Caco-2 (cell line): ENCODE data around the gene PELI2. TPM values are rescaled to one million over a fixed set of nuclear protein-coding genes. Genes with fewer than 3 reads are reported as not detected.

Source experiments
- BruUV-seq: library from RNA; stranded (reverse); fragments of 400-500 nt; replicated peaks from 2 replicates; lab custom pipeline; 2021; lab: Mats Ljungman, UMichigan
- CTCF ChIA-PET: fragments of 300-600 bp; sonication (Branson Sonifier 250); formaldehyde crosslinking; loops from one replicate; lab custom pipeline; 2022; ENCODE audit warnings: antibody characterized with exemption; lab: Charles Lee
- POLR2A ChIA-PET: fragments of 300-600 bp; sonication (Branson Sonifier 250); formaldehyde crosslinking; loops from one replicate; lab custom pipeline; 2022; ENCODE audit warnings: antibody characterized with exemption; lab: Charles Lee
- DNase-seq, 2 experiments: peaks; one replicate each; pipeline versions ENCODE4 v3.0.0 to v3.0.0-alpha.2; 2020 to 2022
- H3K27me3 ChIP-seq: replicated peaks from 2 replicates; pipeline ENCODE4 v1.6.0; 2011; ENCODE audit warnings: low read length; ENCODE audit not compliant: control insufficient read depth, insufficient read depth
- H3K36me3 ChIP-seq: 2 replicates; pipeline ENCODE4 v1.5.1; 2011; ENCODE audit warnings: low read length; ENCODE audit not compliant: control insufficient read depth, insufficient read depth
- H3K4me1 ChIP-seq: fragments of 250-450 bp; sonication (Bioruptor Pico); 2 replicates; pipeline ENCODE4 v1.5.1; 2020; ENCODE audit warnings: mild to moderate bottlenecking
- H3K4me3 ChIP-seq: 2 replicates; pipeline ENCODE4 v1.5.1; 2011; ENCODE audit warnings: low read depth, mild to moderate bottlenecking, control low read depth, low read length
- H3K9me3 ChIP-seq: fragments of 250-450 bp; sonication (Bioruptor Pico); 2 replicates; pipeline ENCODE4 v1.5.1; 2020; ENCODE audit warnings: mild to moderate bottlenecking, moderate library complexity
- H3K27ac Mint-ChIP-seq: one replicate; pipeline ENCODE4 v1.8.0; 2022; ENCODE audit warnings: mixed read lengths; ENCODE audit not compliant: unreplicated experiment
- H3K27me3 Mint-ChIP-seq: one replicate; pipeline ENCODE4 v1.8.0; 2022; ENCODE audit warnings: mixed read lengths; ENCODE audit not compliant: insufficient read depth, unreplicated experiment
- H3K36me3 Mint-ChIP-seq: one replicate; pipeline ENCODE4 v1.8.0; 2022; ENCODE audit warnings: mild to moderate bottlenecking, mixed read lengths; ENCODE audit not compliant: insufficient read depth, unreplicated experiment
- H3K4me1 Mint-ChIP-seq: one replicate; pipeline ENCODE4 v1.8.0; 2022; ENCODE audit warnings: low read depth, mixed read lengths; ENCODE audit not compliant: unreplicated experiment
- H3K4me3 Mint-ChIP-seq: one replicate; pipeline ENCODE4 v1.8.0; 2022; ENCODE audit warnings: mild to moderate bottlenecking, moderate library complexity, mixed read lengths; ENCODE audit not compliant: unreplicated experiment
- H3K9me3 Mint-ChIP-seq: one replicate; pipeline ENCODE4 v1.8.0; 2022; ENCODE audit warnings: mixed read lengths; ENCODE audit not compliant: unreplicated experiment
- CTCF ChIP-seq, 2 experiments: fragments of 200-600 bp in 1 of 2; IDR thresholded peaks; 1 replicate in 1 of 2; 2 replicates in 1 of 2; pipeline versions ENCODE4 v1.5.1 to v1.8.0; 2011 to 2022; ENCODE audit warnings: antibody characterized with exemption in 1 of 2, control low read depth in 1 of 2, inconsistent platforms in 1 of 2, low read depth in 1 of 2, low read length in 1 of 2, mild to moderate bottlenecking in 1 of 2, moderate library complexity in 1 of 2; ENCODE audit not compliant: insufficient read depth in 1 of 2, severe bottlenecking in 1 of 2, unreplicated experiment in 1 of 2
- intact Hi-C: fragments of 100-400 bp; cut with micrococcal nuclease; formaldehyde crosslinking; loops from one replicate; pipeline ENCODE4 v1.10.0; 2022; ENCODE audit not compliant: unreplicated experiment
- total RNA-seq: library from RNA; stranded (reverse); gene quantifications from 2 replicates; pipeline ENCODE4 v1.2.3, GENCODE V29; 2022

The PELI2 gene
- total RNA-seq, 1 experiment from 2014 or later, result 8.5 TPM

GRCh38 chr14:56271970-56272369, 153.8 kb downstream of the PELI2 start:
- Mint-ChIP-seq H3K36me3 (no peaks in the 10 kb centered on the region), H3K4me1 (no peaks in the 10 kb centered on the region), H3K9me3 (no peaks in the 10 kb centered on the region), H3K4me3 (no peak overlapping the region), H3K27me3 (no peaks in the 10 kb centered on the region), H3K27ac (no peak overlapping the region)
- ChIA-PET CTCF (no interaction called here), POLR2A (no interaction called here)
- Histone ChIP-seq H3K4me1 (no peaks in the 10 kb centered on the region), H3K4me3 (no peak overlapping the region), H3K36me3 (no peaks in the 10 kb centered on the region), H3K27me3 (no peaks in the 10 kb centered on the region), H3K9me3 (no peaks in the 10 kb centered on the region)
- no TSS peak for BruUV-seq
- intact Hi-C loops, result no loop called here
- TF ChIP-seq CTCF (IDR thresholded peaks at IDR 0.05; ENCODE audit: insufficient read depth in 1 of 2, low read depth in 1 of 2, low read length in 1 of 2, severe bottlenecking in 1 of 2, unreplicated experiment in 1 of 2), result no peak
- DNase-seq, result no peak

DNA sequence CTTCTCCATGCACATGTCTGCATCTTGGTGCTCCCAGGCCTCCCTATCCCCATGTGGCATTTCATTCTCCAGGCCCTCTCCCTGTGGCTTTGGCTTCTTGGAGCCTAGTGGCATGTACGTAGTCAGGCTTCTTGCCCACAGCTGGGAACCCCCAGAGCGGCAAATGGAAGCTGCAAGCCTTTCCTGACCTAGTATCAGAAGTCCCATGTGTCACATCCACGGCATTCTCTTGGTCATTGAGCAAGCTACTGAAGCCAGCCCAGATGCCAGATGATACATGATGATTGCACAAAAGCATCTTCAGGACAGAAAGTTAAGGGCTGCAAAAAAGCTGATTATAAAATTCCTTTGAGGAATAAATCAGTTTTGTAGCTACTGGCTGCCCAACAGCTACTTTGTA, 154.9 kb downstream of the PELI2 start:
- no peak overlapping the region for H3K4me3 Mint-ChIP-seq
- no peaks in the 10 kb centered on the region for H3K36me3 Mint-ChIP-seq
- Histone ChIP-seq H3K36me3 (no peaks in the 10 kb centered on the region), H3K9me3 (no peaks in the 10 kb centered on the region), H3K4me3 (no peak overlapping the region), H3K4me1 (no peaks in the 10 kb centered on the region), H3K27me3 (no peaks in the 10 kb centered on the region)
- intact Hi-C loops, result no loop called here
- no peak overlapping the region for H3K27ac Mint-ChIP-seq
- no peaks in the 10 kb centered on the region for H3K4me1 Mint-ChIP-seq
- no peaks in the 10 kb centered on the region for H3K9me3 Mint-ChIP-seq
- no peak for TF ChIP-seq CTCF (IDR thresholded peaks at IDR 0.05; ENCODE audit: insufficient read depth in 1 of 2, low read depth in 1 of 2, low read length in 1 of 2, severe bottlenecking in 1 of 2, unreplicated experiment in 1 of 2)
- no peaks in the 10 kb centered on the region for H3K27me3 Mint-ChIP-seq
- ChIA-PET POLR2A (no interaction called here), CTCF (no interaction called here)
- no TSS peak for BruUV-seq
- DNase-seq, result no peak

DNA sequence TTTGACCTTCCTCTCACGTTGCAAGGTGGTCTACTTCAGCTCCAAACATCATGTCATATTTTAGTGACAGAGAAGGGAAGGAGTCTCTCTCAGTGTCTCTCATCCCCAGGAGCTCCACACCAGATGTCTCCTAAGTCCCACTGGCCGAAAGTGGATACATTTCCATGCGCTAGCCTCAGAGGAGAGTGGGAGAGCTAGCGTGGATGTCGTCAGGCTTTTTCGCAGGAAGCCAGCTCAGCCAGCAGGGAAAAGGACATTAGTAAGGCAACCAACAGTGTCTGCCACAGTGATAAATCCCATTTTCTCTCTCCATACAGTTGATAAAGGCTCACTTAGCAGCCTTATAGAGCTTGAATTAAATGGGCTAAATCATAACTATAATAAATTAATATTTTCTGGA, 155.7 kb downstream of the PELI2 start:
- Mint-ChIP-seq H3K9me3 (no peaks in the 10 kb centered on the region), H3K27me3 (no peaks in the 10 kb centered on the region), H3K27ac (no peak overlapping the region), H3K4me1 (no peaks in the 10 kb centered on the region), H3K4me3 (no peak overlapping the region), H3K36me3 (no peaks in the 10 kb centered on the region)
- Histone ChIP-seq H3K36me3 (no peaks in the 10 kb centered on the region), H3K4me1 (no peaks in the 10 kb centered on the region), H3K4me3 (no peak overlapping the region), H3K9me3 (no peaks in the 10 kb centered on the region), H3K27me3 (no peaks in the 10 kb centered on the region)
- POLR2A ChIA-PET, result no interaction called here
- CTCF ChIA-PET, result no interaction called here
- BruUV-seq, result no TSS peak
- no peak for TF ChIP-seq CTCF (IDR thresholded peaks at IDR 0.05; ENCODE audit: insufficient read depth in 1 of 2, low read depth in 1 of 2, low read length in 1 of 2, severe bottlenecking in 1 of 2, unreplicated experiment in 1 of 2)
- intact Hi-C loops, result no loop called here
- no peak for DNase-seq
